Measurements from ENCODE around the gene NME9.
"Not testable (repeated sequence)": the region's sequence is repeated elsewhere in the genome, so short reads cannot be mapped to it uniquely, and the experiment has no call there.

NME9 gene

GRCh38 chr3:138329127-138329983, at the start of gene NME9:
Gene NME9 (minus strand): TSS chr3:138329851. CDS start chr3:138329335, 516 bp downstream.
- Histone ChIP-seq H3K79me2 (ENCODE audit: control insufficient read depth, insufficient read depth, low read length, unreplicated experiment) (no peaks in the 10 kb centered on the region), H3K27ac (ENCODE audit: low read depth, low read length) (no peak within 1 kb of the TSS), H3K36me3 (ENCODE audit: insufficient read depth, low read length) (no peaks in the 10 kb centered on the region)

GRCh38 chr3:138378990-138379389, 49.3 kb upstream of the NME9 start:
- peaks cover 3% of the 10 kb centered on the region for H3K79me2 ChIP-seq (ENCODE audit: control insufficient read depth, insufficient read depth, low read length, unreplicated experiment)
- peaks cover 16% of the 10 kb centered on the region for H3K4me1 ChIP-seq (ENCODE audit: control insufficient read depth, insufficient read depth, low read length, unreplicated experiment)
- no peak overlapping the region for H3K4me3 ChIP-seq (ENCODE audit: low read depth, low read length)

More at GRCh38 chr3:138329127-138329983, at the start of gene NME9:
- H3K4me3 ChIP-seq (ENCODE audit: low read depth, low read length): peak within 1 kb of the TSS; percentile 82
- peaks cover 2% of the 10 kb centered on the region for H3K4me1 ChIP-seq (ENCODE audit: control insufficient read depth, insufficient read depth, low read length, unreplicated experiment)
- 0 out of 2 replicates have a peak, but pooled peaks cover 3% of the 10 kb centered on the region for H3K27me3 ChIP-seq (ENCODE audit: insufficient read depth, low read length)
- peak within 1 kb of the TSS; percentile 79 for H2AFZ ChIP-seq (ENCODE audit: low read length, unreplicated experiment)

GRCh38 chr3:138378331-138378730, 48.7 kb upstream of the NME9 start:
- H3K79me2 ChIP-seq (ENCODE audit: control insufficient read depth, insufficient read depth, low read length, unreplicated experiment): peaks cover 3% of the 10 kb centered on the region
- no peak overlapping the region for H3K4me3 ChIP-seq (ENCODE audit: low read depth, low read length)
- no peak overlapping the region for H2AFZ ChIP-seq (ENCODE audit: low read length, unreplicated experiment)
- H3K4me1 ChIP-seq (ENCODE audit: control insufficient read depth, insufficient read depth, low read length, unreplicated experiment): peaks cover 16% of the 10 kb centered on the region
- H3K27me3 ChIP-seq (ENCODE audit: insufficient read depth, low read length): no peaks in the 10 kb centered on the region
- H3K27ac ChIP-seq (ENCODE audit: low read depth, low read length): no peak overlapping the region
- H3K36me3 ChIP-seq (ENCODE audit: insufficient read depth, low read length): peaks cover 4% of the 10 kb centered on the region; the same call in 1 of the 2 replicates

More at GRCh38 chr3:138378990-138379389, 49.3 kb upstream of the NME9 start:
- Histone ChIP-seq H3K36me3 (ENCODE audit: insufficient read depth, low read length) (peaks cover 4% of the 10 kb centered on the region; the same call in 1 of the 2 replicates), H2AFZ (ENCODE audit: low read length, unreplicated experiment) (no peak overlapping the region), H3K27me3 (ENCODE audit: insufficient read depth, low read length) (no peaks in the 10 kb centered on the region), H3K27ac (ENCODE audit: low read depth, low read length) (no peak overlapping the region)

GRCh38 chr3:138377804-138378203, 48.2 kb upstream of the NME9 start:
- no peak overlapping the region for H2AFZ ChIP-seq (ENCODE audit: low read length, unreplicated experiment)
- H3K27me3 ChIP-seq (ENCODE audit: insufficient read depth, low read length): no peaks in the 10 kb centered on the region
- H3K27ac ChIP-seq (ENCODE audit: low read depth, low read length): no peak overlapping the region
- peaks cover 15% of the 10 kb centered on the region for H3K4me1 ChIP-seq (ENCODE audit: control insufficient read depth, insufficient read depth, low read length, unreplicated experiment)
- peaks cover 4% of the 10 kb centered on the region; the same call in 1 of the 2 replicates for H3K36me3 ChIP-seq (ENCODE audit: insufficient read depth, low read length)
- H3K4me3 ChIP-seq (ENCODE audit: low read depth, low read length): no peak overlapping the region
- H3K79me2 ChIP-seq (ENCODE audit: control insufficient read depth, insufficient read depth, low read length, unreplicated experiment): peaks cover 2% of the 10 kb centered on the region

- not testable (repeated sequence) for H3K36me3 ChIP-seq (ENCODE audit: insufficient read depth, low read length); H3K4me1 ChIP-seq (ENCODE audit: control insufficient read depth, insufficient read depth, low read length, unreplicated experiment); H3K27ac ChIP-seq (ENCODE audit: low read depth, low read length); H3K79me2 ChIP-seq (ENCODE audit: control insufficient read depth, insufficient read depth, low read length, unreplicated experiment); H3K4me3 ChIP-seq (ENCODE audit: low read depth, low read length); H3K27me3 ChIP-seq (ENCODE audit: insufficient read depth, low read length); H2AFZ ChIP-seq (ENCODE audit: low read length, unreplicated experiment)
Measured at GRCh38 chr3:138377212-138377611, 47.6 kb upstream of the NME9 start.

- H3K36me3 ChIP-seq (ENCODE audit: insufficient read depth, low read length): peaks cover 4% of the 10 kb centered on the region; the same call in 1 of the 2 replicates
- H3K79me2 ChIP-seq (ENCODE audit: control insufficient read depth, insufficient read depth, low read length, unreplicated experiment): no peaks in the 10 kb centered on the region
- H3K27ac ChIP-seq (ENCODE audit: low read depth, low read length): no peak overlapping the region
- H2AFZ ChIP-seq (ENCODE audit: low read length, unreplicated experiment): no peak overlapping the region
- H3K4me3 ChIP-seq (ENCODE audit: low read depth, low read length): no peak overlapping the region
- H3K27me3 ChIP-seq (ENCODE audit: insufficient read depth, low read length): no peaks in the 10 kb centered on the region
- peaks cover 3% of the 10 kb centered on the region for H3K4me1 ChIP-seq (ENCODE audit: control insufficient read depth, insufficient read depth, low read length, unreplicated experiment)
Measured at GRCh38 chr3:138376663-138377062, 47.0 kb upstream of the NME9 start.

GRCh38 chr3:138375447-138375846, 45.8 kb upstream of the NME9 start:
- Histone ChIP-seq H2AFZ (ENCODE audit: low read length, unreplicated experiment) (no peak overlapping the region), H3K79me2 (ENCODE audit: control insufficient read depth, insufficient read depth, low read length, unreplicated experiment) (no peaks in the 10 kb centered on the region), H3K36me3 (ENCODE audit: insufficient read depth, low read length) (peaks cover 4% of the 10 kb centered on the region; the same call in 1 of the 2 replicates), H3K4me1 (ENCODE audit: control insufficient read depth, insufficient read depth, low read length, unreplicated experiment) (no peaks in the 10 kb centered on the region), H3K27ac (ENCODE audit: low read depth, low read length) (no peak overlapping the region), H3K4me3 (ENCODE audit: low read depth, low read length) (no peak overlapping the region), H3K27me3 (ENCODE audit: insufficient read depth, low read length) (no peaks in the 10 kb centered on the region)

- H3K79me2 ChIP-seq (ENCODE audit: control insufficient read depth, insufficient read depth, low read length, unreplicated experiment): no peaks in the 10 kb centered on the region
- H2AFZ ChIP-seq (ENCODE audit: low read length, unreplicated experiment): no peak overlapping the region
- peaks cover 3% of the 10 kb centered on the region for H3K4me1 ChIP-seq (ENCODE audit: control insufficient read depth, insufficient read depth, low read length, unreplicated experiment)
- no peak overlapping the region for H3K27ac ChIP-seq (ENCODE audit: low read depth, low read length)
- no peak overlapping the region for H3K4me3 ChIP-seq (ENCODE audit: low read depth, low read length)
- no peaks in the 10 kb centered on the region for H3K27me3 ChIP-seq (ENCODE audit: insufficient read depth, low read length)
- H3K36me3 ChIP-seq (ENCODE audit: insufficient read depth, low read length): peaks cover 4% of the 10 kb centered on the region; the same call in 1 of the 2 replicates
Measured at GRCh38 chr3:138374573-138375134, 45.0 kb upstream of the NME9 start.

GRCh38 chr3:138373736-138374094, 44.1 kb upstream of the NME9 start:
- peaks cover 8% of the 10 kb centered on the region for H3K4me1 ChIP-seq (ENCODE audit: control insufficient read depth, insufficient read depth, low read length, unreplicated experiment)
- H3K4me3 ChIP-seq (ENCODE audit: low read depth, low read length): no peak overlapping the region
- H2AFZ ChIP-seq (ENCODE audit: low read length, unreplicated experiment): no peak overlapping the region
- H3K27me3 ChIP-seq (ENCODE audit: insufficient read depth, low read length): no peaks in the 10 kb centered on the region
- no peak overlapping the region for H3K27ac ChIP-seq (ENCODE audit: low read depth, low read length)
- peaks cover 4% of the 10 kb centered on the region; the same call in 1 of the 2 replicates for H3K36me3 ChIP-seq (ENCODE audit: insufficient read depth, low read length)
- no peaks in the 10 kb centered on the region for H3K79me2 ChIP-seq (ENCODE audit: control insufficient read depth, insufficient read depth, low read length, unreplicated experiment)

- Histone ChIP-seq H3K36me3 (ENCODE audit: insufficient read depth, low read length) (peaks cover 4% of the 10 kb centered on the region; the same call in 1 of the 2 replicates), H3K27ac (ENCODE audit: low read depth, low read length) (no peak overlapping the region), H3K4me1 (ENCODE audit: control insufficient read depth, insufficient read depth, low read length, unreplicated experiment) (peaks cover 8% of the 10 kb centered on the region), H3K79me2 (ENCODE audit: control insufficient read depth, insufficient read depth, low read length, unreplicated experiment) (no peaks in the 10 kb centered on the region), H3K27me3 (ENCODE audit: insufficient read depth, low read length) (no peaks in the 10 kb centered on the region), H3K4me3 (ENCODE audit: low read depth, low read length) (no peak overlapping the region), H2AFZ (ENCODE audit: low read length, unreplicated experiment) (no peak overlapping the region)
Measured at GRCh38 chr3:138373087-138373735, 43.6 kb upstream of the NME9 start.
